Fibroblast of villous mesenchyme (primary cell): ENCODE data around the gene CHN1. TPM values are rescaled to one million over a fixed set of nuclear protein-coding genes. Genes with fewer than 3 reads are reported as not detected.

ENCODE experiments used
- DNase-seq: peaks from one replicate; pipeline ENCODE4 v3.0.0-alpha.2; 2010; ENCODE audit warnings: low read depth
- H3K4me3 ChIP-seq: 2 replicates; pipeline ENCODE4 v1.5.1; 2011; ENCODE audit warnings: low read depth, mild to moderate bottlenecking, low read length
- CTCF ChIP-seq: IDR thresholded peaks from 2 replicates; pipeline ENCODE4 v1.5.1; 2012; ENCODE audit warnings: low read depth, mild to moderate bottlenecking, low read length; ENCODE audit not compliant: insufficient read depth
- total RNA-seq: library from RNA; depleted of rRNA; stranded (reverse); fragments of >200 nt; gene quantifications from 2 replicates; pipeline ENCODE4 v1.2.3, GENCODE V29; 2012

CHN1 gene
- total RNA-seq, 1 donor, result 45.3 TPM

GRCh38 chr2:174773215-174773614 is 232.0 kb downstream of the CHN1 start:
- DNase-seq, result no peak
- TF ChIP-seq CTCF, result no peak
- H3K4me3 ChIP-seq, result no peak overlapping the region

- TF ChIP-seq CTCF, result no peak
- H3K4me3 ChIP-seq, result no peak overlapping the region
- DNase-seq, result no peak
These were observed 232.7 kb downstream of the CHN1 start for GRCh38 chr2:174772472-174772801.

GRCh38 chr2:174771631-174772471 is 233.3 kb downstream of the CHN1 start:
- DNase-seq, result peak; percentile 87
- TF ChIP-seq CTCF, result peak; percentile 85
- no peak overlapping the region for H3K4me3 ChIP-seq

GRCh38 chr2:174771136-174771535 is 234.0 kb downstream of the CHN1 start:
- no peak overlapping the region for H3K4me3 ChIP-seq
- no peak for TF ChIP-seq CTCF
- no peak for DNase-seq

- no peak for TF ChIP-seq CTCF
- no peak for DNase-seq
- H3K4me3 ChIP-seq, result no peak overlapping the region
These were observed 236.6 kb downstream of the CHN1 start for GRCh38 chr2:174768557-174768956.

GRCh38 chr2:174766271-174766670 is 238.9 kb downstream of the CHN1 start:
- no peak overlapping the region for H3K4me3 ChIP-seq
- no peak for DNase-seq
- TF ChIP-seq CTCF, result no peak

- DNase-seq, result no peak
- TF ChIP-seq CTCF, result no peak
These were observed 239.6 kb downstream of the CHN1 start for GRCh38 chr2:174765576-174765975.

More at GRCh38 chr2:174765576-174765975, 239.6 kb downstream of the CHN1 start:
- no peak overlapping the region for H3K4me3 ChIP-seq
